NCI-H345 treated with DMSO at 0.1 percent for 48 hours (cell line): ENCODE measurements around the gene ATG9A.
"Not testable (repeated sequence)": the region's sequence is repeated elsewhere in the genome, so short reads cannot be mapped to it uniquely, and the experiment has no call there.

Source experiments
- DNase-seq: peaks from one replicate; lab custom pipeline; 2025; ENCODE audit not compliant: unreplicated experiment; lab: John Stamatoyannopoulos, UW

ATG9A gene

DNA sequence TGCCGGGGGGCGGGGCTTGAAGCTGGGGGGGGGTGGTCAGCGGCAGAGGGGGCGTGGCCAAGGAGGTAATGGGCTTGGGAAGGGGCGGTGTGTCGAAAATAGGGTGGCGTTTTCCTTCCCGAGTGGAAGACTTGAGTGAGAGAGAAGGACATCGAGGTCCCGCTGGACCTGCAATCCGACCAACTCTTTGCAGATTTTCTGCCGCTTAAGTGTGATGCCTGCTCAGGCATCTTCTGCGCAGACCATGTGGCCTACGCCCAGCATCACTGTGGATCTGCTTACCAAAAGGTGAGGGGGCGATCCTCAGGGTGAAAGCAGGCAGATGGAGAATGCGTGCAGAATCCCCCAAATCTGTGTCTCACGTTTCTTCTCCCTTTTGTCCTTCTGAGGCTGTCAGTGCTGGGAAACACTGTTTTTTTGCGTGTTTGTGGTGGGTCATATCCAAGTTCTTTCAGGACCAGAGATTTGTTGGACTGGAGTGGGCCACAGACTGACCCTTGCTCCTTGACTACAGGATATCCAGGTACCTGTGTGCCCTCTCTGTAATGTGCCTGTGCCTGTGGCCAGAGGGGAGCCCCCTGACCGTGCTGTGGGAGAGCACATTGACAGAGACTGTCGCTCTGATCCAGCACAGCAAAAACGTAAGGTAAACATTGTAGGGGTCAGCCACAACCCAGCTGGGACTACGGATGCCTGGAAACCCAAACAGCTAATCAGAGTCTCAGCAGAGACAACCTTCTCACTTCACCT lies 22.1 kb downstream of the ATG9A start:
- DNase-seq: no peak

DNA sequence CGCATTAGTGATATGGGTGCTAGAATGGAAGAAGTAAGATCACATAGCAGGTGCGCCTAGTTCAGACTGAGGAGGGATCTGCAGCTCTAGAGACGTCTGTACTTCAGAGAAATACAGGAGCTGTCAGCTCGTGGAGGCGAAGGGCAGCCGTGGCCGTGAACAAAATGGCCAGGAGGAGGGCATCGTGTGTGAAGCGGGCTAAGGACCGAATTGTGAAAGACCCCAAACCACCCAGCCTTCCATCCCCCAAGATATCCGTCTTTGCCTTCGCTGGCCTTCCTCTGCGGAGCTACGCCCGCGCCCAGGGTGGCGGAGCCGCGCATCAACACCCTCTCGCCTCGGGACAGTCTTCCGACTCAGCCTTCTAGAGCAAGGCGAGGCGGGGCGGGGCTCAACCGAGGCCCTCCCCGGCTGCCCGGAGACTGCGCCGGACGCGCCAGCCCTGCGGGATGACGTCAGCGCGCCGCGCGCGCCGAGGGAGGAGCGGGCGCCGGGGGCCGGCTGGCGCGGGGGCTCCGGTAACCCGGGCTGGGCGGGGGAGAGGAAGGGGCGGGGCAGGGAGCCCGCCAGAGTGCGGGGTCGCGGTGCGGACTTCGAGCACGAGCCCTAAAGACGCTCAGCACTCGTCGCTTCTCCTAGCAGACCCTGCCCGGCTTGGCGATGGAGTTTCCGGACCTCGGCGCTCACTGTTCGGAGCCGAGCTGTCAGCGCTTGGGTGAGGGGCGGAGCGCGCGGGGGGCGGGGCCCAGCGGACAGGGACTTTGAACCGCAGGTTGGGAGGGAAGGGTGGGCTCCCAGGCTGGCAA lies 22.9 kb downstream of the ATG9A start, which contains the start of gene ZFAND2B:
Gene ZFAND2B, plus strand, starts transcription at position 455 of the 806 bp plus-strand sequence. Its CDS starts 206 bp downstream, at position 661.
- DNase-seq: peak; percentile 87

DNA sequence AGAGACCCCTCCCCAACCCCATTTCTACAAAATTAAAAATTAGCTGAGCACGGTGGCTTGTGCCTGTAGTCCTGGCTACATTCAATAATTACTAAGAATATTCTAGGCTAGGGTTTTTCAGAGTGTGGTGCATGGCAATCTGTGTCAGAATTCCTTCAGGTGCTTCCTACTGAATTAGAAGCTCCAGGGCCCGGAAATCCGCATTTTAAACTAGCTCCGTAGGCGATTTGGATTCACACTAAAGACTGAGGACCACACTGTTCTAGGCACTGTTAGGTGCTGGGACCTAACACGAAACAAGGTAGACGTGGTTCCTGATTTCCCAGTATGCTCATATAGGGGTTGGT lies 23.5 kb downstream of the ATG9A start:
- DNase-seq: no peak

DNA sequence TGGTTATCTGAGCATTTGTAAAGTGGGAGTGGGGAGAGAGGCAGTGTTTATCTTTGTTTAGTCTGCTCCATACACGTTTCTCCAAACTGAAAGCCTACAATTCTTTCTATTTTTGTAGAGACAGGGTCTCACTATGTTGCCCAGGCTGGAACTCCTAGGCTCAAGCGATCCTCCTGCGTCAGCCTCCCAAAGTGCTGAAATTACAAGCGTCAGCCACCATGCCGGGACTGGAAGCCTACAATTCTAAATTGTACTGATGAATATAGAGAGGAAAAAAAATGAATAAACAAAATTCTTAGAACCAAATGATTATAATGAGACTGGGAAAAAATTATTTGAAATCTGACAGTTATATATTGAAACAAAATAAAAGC lies 24.3 kb downstream of the ATG9A start:
- no peak for DNase-seq

DNA sequence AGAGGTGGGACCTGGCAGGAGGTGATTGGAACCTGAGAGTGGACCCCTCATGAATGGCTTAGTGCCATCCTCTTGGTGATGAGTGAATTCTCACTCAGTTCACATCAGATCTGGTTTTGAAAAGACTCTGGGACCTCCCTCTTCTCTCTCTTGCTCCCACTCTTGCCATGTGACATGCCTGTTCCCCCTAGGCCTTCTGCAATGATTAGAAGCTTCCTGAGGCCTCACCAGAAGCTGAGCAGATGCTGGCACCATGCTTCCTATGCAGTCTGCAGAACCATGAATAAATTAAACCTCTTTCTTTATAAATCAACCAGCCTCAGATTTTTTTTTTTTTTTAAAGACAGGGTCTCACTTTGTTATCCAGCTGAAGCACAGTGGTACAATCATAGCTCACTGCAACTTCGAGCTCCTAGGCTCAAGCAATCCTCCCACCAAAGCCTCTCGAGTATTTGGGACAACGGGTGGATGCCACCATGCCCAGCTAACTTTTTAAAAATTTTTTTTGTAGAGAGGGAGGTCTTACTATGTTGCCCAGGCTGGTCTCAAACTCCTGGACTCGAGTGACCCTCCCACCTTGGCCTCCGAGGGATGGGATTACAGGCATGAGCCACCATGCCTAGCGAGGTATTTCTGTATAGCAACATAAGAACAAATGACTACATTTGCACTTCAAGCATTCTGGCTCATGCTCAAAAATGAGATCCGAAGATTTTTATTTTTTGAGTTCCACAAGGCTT lies 24.8 kb downstream of the ATG9A start:
- no peak for DNase-seq

DNA sequence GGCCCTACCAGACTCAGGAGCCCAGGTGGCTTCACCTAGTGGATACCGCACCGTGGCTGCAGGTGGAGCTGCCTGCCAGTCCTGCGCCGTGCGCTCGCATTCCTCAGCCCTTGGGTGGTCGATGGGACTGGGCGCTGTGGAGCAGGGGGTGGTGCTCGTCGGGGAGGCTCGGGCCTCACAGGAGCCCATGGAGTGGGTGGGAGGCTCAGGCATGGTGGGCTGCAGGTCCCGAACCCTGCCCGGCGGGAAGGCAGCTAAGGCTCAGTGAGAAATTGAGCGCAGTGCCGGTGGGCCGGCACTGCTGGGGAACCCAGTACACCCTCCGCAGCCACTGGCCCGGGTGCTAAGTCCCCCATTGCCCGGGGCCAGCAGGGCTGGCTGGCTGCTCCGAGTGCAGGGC lies 28.1 kb downstream of the ATG9A start:
- DNase-seq: not testable (repeated sequence)

DNA sequence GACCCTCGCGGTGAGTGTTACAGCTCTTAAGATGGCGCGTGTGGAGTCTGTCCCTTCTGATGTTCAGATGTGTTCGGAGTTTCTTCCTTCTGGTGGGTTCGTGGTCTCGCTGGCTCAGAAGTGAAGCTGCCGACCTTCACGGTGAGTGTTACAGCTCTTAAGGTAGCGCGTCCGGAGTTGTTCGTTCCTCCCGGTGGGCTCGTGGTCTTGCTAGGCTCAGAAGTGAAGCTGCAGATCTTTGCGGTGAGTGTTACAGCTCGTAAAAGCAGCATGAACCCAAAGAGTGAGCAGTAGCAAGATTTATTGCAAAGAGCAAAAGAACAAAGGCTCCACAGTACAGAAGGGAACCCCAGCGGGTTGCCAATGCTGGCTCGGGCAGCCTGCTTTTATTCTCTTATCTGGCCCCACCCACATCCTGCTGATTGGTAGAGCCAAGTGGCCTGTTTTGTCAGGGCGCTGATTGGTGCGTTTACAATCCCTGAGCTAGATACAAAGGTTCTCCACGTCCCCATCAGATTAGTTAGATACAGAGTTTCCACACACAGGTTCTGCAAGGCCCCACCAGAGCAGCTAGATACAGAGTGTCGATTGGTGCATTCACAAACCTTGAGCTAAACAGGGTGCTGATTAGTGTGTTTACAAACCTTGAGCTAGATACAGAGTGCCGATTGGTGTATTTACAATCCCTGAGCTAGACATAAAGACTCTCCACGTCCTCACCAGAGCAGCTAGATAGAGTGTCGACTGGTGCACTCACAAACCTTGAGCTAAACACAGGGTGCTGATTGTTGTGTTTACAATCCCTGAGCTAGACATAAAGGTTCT lies 28.7 kb downstream of the ATG9A start:
- DNase-seq: not testable (repeated sequence)

DNA sequence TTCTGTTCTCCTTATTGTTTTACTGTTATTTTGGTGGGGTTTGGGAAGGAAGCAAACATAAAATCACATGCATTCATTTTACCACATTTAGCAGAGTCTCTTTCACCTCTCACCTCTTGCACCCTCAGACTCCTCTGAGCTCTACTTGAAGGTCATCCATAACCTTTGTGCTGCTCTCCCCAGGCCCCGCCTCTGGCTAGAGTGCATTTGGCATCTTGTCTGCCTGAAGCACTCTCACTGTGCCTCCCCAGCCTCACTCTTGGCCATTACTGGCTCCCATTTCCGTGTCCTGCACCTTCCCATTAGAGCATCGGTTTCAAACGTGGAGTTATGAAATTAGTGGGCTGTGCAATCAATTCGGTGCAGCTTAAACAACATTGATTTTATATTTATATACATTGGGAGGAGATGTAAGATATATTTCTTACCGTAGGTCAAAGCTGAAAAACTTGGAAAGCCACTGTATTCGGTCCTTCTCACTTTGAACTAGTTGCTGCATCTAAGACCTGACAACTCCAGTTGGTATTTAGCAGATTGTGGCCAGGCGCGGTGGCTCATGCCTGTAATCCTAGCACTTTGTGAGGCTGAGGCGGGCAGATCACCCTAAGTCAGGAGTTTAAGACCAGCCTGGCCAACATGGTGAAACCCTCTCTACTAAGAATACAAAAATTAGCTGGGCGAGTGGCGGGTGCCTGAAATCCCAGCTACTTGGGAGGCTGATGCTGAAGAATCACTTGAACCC lies 29.8 kb downstream of the ATG9A start:
- no peak for DNase-seq

DNA sequence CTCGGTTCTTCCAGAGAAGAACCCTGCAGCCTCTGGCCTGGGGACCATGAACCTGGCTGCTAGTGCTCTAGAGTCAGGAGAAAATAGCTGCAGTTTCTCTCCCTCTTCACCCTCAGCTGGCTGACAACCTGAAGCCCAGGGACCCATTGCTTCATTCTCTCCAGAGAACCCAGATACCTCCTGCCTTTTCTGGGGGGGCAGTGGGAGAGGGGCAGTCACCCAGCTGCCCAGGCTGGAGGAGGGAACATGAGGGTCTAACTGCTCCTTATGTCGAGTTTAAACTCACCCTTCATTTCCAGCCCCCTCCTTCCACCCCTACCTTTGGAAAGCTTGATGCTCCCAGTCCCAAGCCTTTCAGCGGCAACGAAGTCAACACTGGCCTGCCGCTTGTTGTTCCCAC lies 30.5 kb downstream of the ATG9A start:
- no peak for DNase-seq

DNA sequence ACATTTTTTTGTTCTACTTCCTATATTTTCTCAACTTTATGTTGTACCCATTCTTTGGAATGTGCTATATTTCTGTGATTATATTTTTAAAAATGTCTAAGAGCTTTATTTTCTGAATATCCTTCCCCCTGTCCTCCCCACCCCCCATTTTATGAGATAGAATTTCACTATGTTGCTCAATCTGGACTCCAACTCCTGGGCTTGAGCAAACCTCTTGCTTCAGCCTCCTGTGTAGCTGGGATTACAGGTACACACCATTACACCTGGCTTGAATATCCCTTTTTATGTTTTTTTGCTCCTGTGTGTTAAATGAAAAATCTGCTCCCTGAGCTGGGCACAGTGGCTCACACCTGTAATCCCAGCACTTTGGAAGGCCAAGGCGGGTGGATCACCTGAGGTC lies 32.0 kb downstream of the ATG9A start:
- DNase-seq: no peak

DNA sequence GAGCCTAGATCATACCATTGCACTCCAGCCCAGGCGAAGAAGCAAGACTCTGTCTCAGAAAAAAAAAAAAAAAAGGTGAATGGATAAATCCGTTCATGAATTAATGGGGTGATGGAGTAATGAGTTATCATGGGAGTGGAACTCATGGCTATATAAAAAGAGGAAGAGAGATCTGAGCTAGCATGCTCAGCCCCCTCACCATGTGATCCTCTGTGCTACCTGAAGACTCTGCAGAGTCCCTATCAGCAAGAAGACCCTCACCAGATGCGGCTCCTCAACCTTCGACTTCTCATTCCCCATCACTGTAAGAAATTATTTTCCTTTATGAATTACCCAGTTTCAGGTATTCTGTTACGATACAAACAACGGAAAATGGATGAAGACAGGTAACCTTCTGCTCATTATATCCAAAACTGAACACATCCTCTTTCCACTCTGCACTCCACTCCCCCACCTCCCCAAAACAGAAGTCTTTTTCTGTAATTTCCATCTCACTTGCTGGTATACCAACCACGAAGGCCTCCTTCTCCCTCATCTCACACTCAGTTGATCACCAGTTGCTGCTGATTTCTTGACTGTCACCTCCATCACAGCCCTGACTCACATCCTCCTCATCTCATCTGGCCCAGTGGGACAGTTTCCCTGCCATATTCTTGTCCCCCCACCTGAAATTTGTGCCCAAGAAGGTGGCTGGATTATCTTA lies 42.5 kb downstream of the ATG9A start:
- DNase-seq: no peak

DNA sequence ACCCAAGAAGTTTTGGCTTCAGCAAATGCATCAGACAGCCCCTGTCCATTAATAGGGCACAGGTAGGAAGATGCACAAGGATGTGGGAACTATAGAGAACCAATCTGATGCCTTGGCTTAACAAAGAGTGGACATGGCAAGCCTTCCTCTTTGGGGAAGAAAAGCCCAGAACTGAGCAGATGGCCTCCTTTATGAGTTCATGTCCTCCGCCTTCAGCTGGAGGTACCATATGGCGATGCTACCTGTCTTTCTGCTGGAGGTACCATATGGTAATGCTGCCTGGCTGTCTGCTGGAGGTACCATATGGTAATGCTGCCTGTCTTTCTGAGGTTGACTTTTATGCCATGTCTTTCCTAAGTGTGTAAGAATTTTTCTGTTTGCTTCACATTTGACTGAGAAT lies 45.3 kb downstream of the ATG9A start:
- DNase-seq: no peak

DNA sequence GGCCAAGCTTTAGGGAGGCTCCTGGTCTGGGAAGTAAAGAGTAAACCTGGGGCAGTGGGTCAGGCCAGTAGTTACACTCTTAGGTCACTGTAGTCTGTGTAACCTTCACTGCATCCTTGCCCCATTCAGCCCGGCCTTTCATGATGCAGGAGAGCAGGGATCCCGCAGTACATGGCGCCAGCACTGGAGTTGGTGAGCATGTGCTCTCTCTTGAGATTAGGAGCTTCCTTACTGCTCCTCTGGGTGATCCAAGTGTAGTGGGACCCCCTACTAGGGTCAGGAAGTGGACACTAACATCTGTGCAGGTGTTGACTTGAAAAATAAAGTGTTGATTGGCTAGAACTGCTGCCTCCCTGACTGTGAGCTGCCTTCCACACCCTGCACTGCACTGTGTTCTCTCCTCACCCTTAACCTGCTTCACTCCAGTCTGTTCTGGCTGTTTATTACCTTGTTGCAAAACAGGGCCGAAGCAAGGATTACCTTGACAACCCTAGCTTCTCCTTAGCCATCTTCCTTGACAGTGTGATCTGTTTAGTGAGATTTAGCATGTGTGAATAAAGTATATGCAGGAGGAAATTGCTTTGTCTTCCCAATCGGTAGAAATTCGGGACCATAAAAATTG lies 46.2 kb downstream of the ATG9A start:
- DNase-seq: no peak

DNA sequence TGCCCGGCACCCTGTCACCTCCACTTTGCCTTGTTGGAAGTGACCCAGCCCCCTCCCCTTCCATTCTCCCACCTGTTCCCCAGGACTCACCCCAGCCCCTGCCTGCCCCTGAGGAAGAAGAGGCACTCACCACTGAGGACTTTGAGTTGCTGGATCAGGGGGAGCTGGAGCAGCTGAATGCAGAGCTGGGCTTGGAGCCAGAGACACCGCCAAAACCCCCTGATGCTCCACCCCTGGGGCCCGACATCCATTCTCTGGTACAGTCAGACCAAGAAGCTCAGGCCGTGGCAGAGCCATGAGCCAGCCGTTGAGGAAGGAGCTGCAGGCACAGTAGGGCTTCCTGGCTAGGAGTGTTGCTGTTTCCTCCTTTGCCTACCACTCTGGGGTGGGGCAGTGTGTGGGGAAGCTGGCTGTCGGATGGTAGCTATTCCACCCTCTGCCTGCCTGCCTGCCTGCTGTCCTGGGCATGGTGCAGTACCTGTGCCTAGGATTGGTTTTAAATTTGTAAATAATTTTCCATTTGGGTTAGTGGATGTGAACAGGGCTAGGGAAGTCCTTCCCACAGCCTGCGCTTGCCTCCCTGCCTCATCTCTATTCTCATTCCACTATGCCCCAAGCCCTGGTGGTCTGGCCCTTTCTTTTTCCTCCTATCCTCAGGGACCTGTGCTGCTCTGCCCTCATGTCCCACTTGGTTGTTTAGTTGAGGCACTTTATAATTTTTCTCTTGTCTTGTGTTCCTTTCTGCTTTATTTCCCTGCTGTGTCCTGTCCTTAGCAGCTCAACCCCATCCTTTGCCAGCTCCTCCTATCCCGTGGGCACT lies 46.9 kb downstream of the ATG9A start:
- no peak for DNase-seq

DNA sequence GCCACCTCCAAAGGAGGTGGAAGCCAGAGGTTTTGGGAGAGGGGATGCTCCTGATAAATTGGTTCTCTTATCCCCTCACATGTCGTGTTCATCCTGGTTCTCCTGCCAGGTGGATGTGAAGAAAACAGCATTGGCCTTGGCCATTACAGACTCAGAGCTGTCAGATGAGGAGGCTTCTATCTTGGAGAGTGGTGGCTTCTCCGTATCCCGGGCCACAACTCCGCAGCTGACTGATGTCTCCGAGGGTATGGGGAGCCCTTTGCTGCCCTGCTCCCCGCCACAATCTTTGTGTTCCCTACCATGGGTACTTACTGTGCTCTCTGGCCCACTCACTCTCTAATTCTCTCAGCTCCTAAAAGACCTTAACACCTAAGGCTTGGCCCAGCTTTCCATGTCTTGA lies 47.9 kb downstream of the ATG9A start:
- DNase-seq: no peak

DNA sequence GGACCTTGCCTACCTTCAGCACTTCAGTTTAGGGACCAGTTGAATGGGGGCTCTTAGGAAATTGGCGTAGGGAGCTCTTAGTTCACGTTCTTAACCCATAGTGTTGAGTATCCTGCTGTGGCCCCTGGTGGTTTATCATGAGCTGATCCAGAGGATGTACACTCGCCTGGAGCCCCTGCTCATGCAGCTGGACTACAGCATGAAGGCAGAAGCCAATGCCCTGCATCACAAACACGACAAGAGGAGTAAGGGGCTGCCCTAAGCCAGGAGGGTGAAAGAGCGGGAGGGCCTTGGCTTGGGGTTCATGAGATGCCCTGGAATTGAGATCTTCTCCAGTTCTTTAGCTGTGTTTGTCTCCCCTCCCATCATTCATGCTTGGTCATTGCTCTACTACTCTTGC lies 48.5 kb downstream of the ATG9A start:
- no peak for DNase-seq

DNA sequence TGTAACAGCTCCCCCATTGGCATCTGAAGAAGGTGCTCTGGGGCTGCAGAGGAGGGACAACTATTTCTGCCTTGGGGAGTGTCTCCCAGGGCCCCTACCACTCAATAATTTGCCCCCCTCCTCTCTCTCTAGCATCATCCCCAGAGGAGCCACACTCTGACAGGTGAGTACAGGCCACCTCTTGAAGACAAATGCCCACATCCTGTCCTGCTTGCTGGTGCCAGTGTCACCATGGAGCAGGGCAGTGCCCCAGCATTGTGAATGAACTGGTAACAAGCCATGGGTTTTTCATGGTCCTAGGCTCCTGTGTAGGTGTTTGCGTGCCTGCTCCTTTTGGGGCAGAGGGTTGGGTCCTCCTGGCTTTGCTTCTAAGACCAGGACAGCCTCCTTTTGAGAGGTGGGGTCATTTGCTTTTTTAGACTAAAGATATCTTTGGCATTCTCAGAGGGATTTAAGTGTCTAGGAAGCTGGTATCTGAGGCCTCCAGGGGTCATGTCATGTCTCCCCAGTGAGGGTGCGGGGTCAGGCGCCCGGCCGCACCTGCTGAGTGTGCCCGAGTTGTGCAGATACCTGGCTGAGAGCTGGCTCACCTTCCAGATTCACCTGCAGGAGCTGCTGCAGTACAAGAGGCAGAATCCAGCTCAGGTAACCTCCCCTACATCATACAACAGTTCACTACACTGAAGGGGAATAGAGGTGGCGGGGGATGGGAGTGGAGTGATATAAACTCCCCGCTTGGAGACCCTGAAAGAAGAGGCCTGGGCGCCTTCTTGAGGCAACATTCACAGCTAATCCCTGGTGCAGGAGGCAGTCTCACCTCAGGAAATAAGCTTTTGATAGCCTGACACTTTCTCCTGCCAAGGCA lies 49.6 kb downstream of the ATG9A start:
- no peak for DNase-seq
